GM19463 (cell line): ENCODE measurements around the gene GOLGA8N.

ENCODE experiments used
- ATAC-seq: cut with Tn5 transposase; IDR thresholded peaks from one replicate; pipeline ENCODE4 v1.9.1; 2021; ENCODE audit warnings: mild to moderate bottlenecking, moderate library complexity; ENCODE audit not compliant: unreplicated experiment

Gene GOLGA8N

DNA sequence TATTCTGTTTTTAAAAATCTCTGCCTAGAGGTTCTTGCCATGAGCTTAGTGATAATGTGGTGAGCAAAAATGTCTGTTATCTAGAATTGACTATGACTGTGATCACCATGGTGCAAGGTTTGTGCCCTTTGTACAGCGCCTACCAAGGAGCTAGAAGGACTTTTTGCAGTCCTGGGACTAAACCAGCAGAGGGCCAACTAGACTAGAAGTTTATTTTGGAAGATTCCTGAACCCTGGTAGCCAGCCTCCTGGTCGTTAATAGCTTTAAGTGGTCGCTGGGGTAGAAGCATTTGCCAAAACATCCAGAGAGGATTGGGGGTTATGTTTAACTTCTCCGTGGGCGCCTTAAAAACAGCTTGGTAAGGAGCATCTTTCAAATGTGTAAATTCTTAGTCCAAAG lies 56.1 kb downstream of the GOLGA8N start:
- no peak for ATAC-seq

DNA sequence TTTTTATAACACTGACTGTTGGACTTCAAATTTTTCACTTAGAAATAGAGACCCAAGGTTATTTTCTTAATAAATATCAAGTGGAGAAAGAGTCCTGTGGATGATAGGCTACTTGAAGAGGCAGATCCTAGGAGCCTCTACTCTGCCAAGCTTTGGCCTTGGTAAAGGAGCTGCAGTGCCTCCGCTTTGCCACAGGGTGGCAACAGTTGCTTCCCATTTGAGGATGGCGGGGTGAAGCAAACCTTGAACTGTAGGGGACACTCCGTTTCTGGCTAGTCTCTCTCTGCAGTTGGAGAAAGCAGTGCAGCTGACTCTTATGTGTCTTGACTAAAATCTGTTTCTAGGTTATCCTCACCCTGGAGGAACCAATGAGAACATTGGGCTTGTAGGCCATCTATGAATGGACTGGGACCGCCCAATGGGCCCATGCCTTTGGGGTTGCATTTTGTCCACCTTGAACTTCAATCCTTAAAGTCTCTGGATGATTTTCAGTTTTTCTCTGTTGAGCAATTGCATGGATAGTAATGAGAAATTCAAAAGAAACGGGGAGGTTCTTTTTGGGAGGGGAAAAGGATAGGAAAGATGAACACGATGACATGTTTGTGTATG lies 58.1 kb downstream of the GOLGA8N start:
- peak; percentile 85 for ATAC-seq

- ATAC-seq: no peak
Measured at GRCh38 chr15:32652178-32652577, 58.9 kb downstream of the GOLGA8N start.

GRCh38 chr15:32656091-32656490 lies 62.8 kb downstream of the GOLGA8N start:
- no peak for ATAC-seq

DNA sequence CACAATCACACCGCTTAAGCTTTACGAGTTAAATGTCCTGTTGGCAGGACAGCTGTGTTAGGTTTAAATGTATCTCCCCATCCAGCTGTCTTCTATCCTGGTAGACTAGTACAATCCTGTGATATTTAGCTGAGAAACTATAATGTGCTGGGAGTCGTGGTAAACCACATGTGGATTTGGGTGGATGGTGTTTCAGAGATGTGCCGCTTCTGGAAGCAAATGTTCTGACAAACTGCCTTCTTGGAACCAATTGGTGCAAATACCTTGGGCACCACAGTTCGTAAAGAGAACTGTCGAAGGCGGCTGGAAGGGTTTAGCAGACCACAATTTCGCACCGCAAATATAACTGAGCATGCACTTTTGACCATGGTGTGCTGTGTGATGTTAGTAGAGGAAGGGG lies 63.2 kb downstream of the GOLGA8N start:
- ATAC-seq: no peak
